NCI-H2227 (cell line): ENCODE measurements around the gene IFTAP.

ENCODE experiments used
- DNase-seq: peaks from one replicate; lab custom pipeline; 2025; ENCODE audit not compliant: unreplicated experiment; lab: John Stamatoyannopoulos, UW

IFTAP gene

GRCh38 chr11:36703055-36703404 lies 108.7 kb downstream of the IFTAP start:
- DNase-seq: no peak
